ENCODE results near the gene SLC26A11. TPM values are rescaled to one million over a fixed set of nuclear protein-coding genes. Genes with fewer than 3 reads are reported as not detected.
"Not testable (repeated sequence)": the region's sequence is repeated elsewhere in the genome, so short reads cannot be mapped to it uniquely, and the experiment has no call there.

Gene SLC26A11
- total RNA-seq, 1 donor from 2014 or later = 16.1 TPM

DNA sequence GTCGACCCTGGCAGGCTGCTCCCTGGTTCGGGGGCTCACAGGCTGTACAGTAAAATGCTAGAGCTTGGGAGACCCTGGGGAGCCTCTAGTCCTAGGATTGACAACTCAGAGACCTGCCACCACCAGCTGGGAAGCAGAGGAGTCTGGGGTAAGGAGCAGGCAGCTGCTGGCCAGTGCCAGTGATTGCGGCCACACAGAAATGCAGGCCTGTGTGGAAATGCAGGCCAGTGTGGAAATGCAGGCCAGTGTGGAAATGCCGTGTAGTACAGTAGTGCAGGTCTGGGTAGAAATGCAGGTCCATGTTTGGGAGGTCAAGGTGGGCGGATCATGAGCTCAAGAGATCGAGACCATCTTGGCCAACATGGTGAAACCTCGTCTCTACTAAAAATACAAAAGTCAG lies 23.6 kb upstream of the SLC26A11 start:
- no peak for FAIRE-seq
- Histone ChIP-seq H3K4me3 (ENCODE audit: insufficient read depth, low read depth, low read length) (no peak overlapping the region), H3K4me2 (ENCODE audit: low read length) (no peak overlapping the region), H3K79me2 (ENCODE audit: insufficient read depth, low read length) (no peaks in the 10 kb centered on the region), H4K20me1 (ENCODE audit: insufficient read depth, low read length) (no peaks in the 10 kb centered on the region), H3K36me3 (ENCODE audit: insufficient read depth, low read length) (no peaks in the 10 kb centered on the region), H3K4me1 (ENCODE audit: insufficient read depth, low read length) (no peaks in the 10 kb centered on the region), H2AFZ (ENCODE audit: low read depth, low read length) (no peak overlapping the region), H3K27ac (ENCODE audit: low read depth, low read length) (no peak overlapping the region), H3K27me3 (ENCODE audit: insufficient read depth, low read length) (peaks cover 7% of the 10 kb centered on the region), H3K9me3 (ENCODE audit: insufficient read depth, low read depth, low read length) (no peaks in the 10 kb centered on the region), H3K9ac (ENCODE audit: low read length) (no peak overlapping the region)
- TF ChIP-seq EZH2 (IDR thresholded peaks at IDR 0.05; ENCODE audit: insufficient read depth, low read length) (no peak), CTCF (IDR thresholded peaks at IDR 0.05; ENCODE audit: insufficient read depth, low read depth, low read length) (no peak)
- peaks cover 4% of the 10 kb centered on the region for H3K4me1 Mint-ChIP-seq (ENCODE audit: low read depth, unreplicated experiment)
- H3K36me3 Mint-ChIP-seq (ENCODE audit: low read depth, unreplicated experiment) = no peaks in the 10 kb centered on the region
- no peak for DNase-seq (ENCODE audit: low read depth)
- H3K4me3 Mint-ChIP-seq (ENCODE audit: unreplicated experiment) = no peak overlapping the region
- H3K9me3 Mint-ChIP-seq (ENCODE audit: unreplicated experiment) = peaks cover 7% of the 10 kb centered on the region
- peaks cover 34% of the 10 kb centered on the region for H3K27me3 Mint-ChIP-seq (ENCODE audit: low read depth, unreplicated experiment)
- no peak overlapping the region for H3K27ac Mint-ChIP-seq (ENCODE audit: unreplicated experiment)

- no peak for DNase-seq (ENCODE audit: low read depth)
- peaks cover 21% of the 10 kb centered on the region for H3K27me3 Mint-ChIP-seq (ENCODE audit: low read depth, unreplicated experiment)
- H3K36me3 ChIP-seq (ENCODE audit: insufficient read depth, low read length) = no peaks in the 10 kb centered on the region
- no peaks in the 10 kb centered on the region for H3K36me3 Mint-ChIP-seq (ENCODE audit: low read depth, unreplicated experiment)
- no peak overlapping the region for H3K4me2 ChIP-seq (ENCODE audit: low read length)
- no peak for FAIRE-seq
- peaks cover 7% of the 10 kb centered on the region for H3K9me3 Mint-ChIP-seq (ENCODE audit: unreplicated experiment)
- H3K9me3 ChIP-seq (ENCODE audit: insufficient read depth, low read depth, low read length) = no peaks in the 10 kb centered on the region
- H3K4me3 ChIP-seq (ENCODE audit: insufficient read depth, low read depth, low read length) = no peak overlapping the region
- H3K9ac ChIP-seq (ENCODE audit: low read length) = no peak overlapping the region
- H3K4me1 Mint-ChIP-seq (ENCODE audit: low read depth, unreplicated experiment) = peaks cover 2% of the 10 kb centered on the region
- no peak overlapping the region for H3K27ac Mint-ChIP-seq (ENCODE audit: unreplicated experiment)
- no peaks in the 10 kb centered on the region for H3K79me2 ChIP-seq (ENCODE audit: insufficient read depth, low read length)
- H3K4me1 ChIP-seq (ENCODE audit: insufficient read depth, low read length) = no peaks in the 10 kb centered on the region
- no peak overlapping the region for H3K27ac ChIP-seq (ENCODE audit: low read depth, low read length)
- no peaks in the 10 kb centered on the region for H4K20me1 ChIP-seq (ENCODE audit: insufficient read depth, low read length)
- H2AFZ ChIP-seq (ENCODE audit: low read depth, low read length) = no peak overlapping the region
- TF ChIP-seq EZH2 (IDR thresholded peaks at IDR 0.05; ENCODE audit: insufficient read depth, low read length) (no peak), CTCF (IDR thresholded peaks at IDR 0.05; ENCODE audit: insufficient read depth, low read depth, low read length) (no peak)
- H3K4me3 Mint-ChIP-seq (ENCODE audit: unreplicated experiment) = no peak overlapping the region
- no peaks in the 10 kb centered on the region for H3K27me3 ChIP-seq (ENCODE audit: insufficient read depth, low read length)
Measured at GRCh38 chr17:80198144-80198661, 22.0 kb upstream of the SLC26A11 start.

- H3K79me2 ChIP-seq (ENCODE audit: insufficient read depth, low read length); H3K4me3 ChIP-seq (ENCODE audit: insufficient read depth, low read depth, low read length); H3K4me1 ChIP-seq (ENCODE audit: insufficient read depth, low read length); H3K27ac Mint-ChIP-seq (ENCODE audit: unreplicated experiment); H3K9me3 ChIP-seq (ENCODE audit: insufficient read depth, low read depth, low read length); H4K20me1 ChIP-seq (ENCODE audit: insufficient read depth, low read length); H3K4me1 Mint-ChIP-seq (ENCODE audit: low read depth, unreplicated experiment); H3K36me3 ChIP-seq (ENCODE audit: insufficient read depth, low read length); H3K9ac ChIP-seq (ENCODE audit: low read length); H3K4me3 Mint-ChIP-seq (ENCODE audit: unreplicated experiment); H3K27me3 ChIP-seq (ENCODE audit: insufficient read depth, low read length); H3K36me3 Mint-ChIP-seq (ENCODE audit: low read depth, unreplicated experiment); DNase-seq (ENCODE audit: low read depth); H2AFZ ChIP-seq (ENCODE audit: low read depth, low read length); FAIRE-seq; H3K9me3 Mint-ChIP-seq (ENCODE audit: unreplicated experiment); H3K4me2 ChIP-seq (ENCODE audit: low read length); H3K27ac ChIP-seq (ENCODE audit: low read depth, low read length): not testable (repeated sequence)
- H3K27me3 Mint-ChIP-seq (ENCODE audit: low read depth, unreplicated experiment) = peaks cover 15% of the 10 kb centered on the region
Measured at GRCh38 chr17:80199295-80199694, 20.9 kb upstream of the SLC26A11 start.
